ENCODE data around the gene ASB2. TPM values are rescaled to one million over a fixed set of nuclear protein-coding genes. Genes with fewer than 3 reads are reported as not detected.
A peak's percentile ranks its signal among the peaks of the same experiment; 100 is the strongest.

The ASB2 gene
- total RNA-seq, 1 donor from 2014 or later, result 0.67 TPM

DNA sequence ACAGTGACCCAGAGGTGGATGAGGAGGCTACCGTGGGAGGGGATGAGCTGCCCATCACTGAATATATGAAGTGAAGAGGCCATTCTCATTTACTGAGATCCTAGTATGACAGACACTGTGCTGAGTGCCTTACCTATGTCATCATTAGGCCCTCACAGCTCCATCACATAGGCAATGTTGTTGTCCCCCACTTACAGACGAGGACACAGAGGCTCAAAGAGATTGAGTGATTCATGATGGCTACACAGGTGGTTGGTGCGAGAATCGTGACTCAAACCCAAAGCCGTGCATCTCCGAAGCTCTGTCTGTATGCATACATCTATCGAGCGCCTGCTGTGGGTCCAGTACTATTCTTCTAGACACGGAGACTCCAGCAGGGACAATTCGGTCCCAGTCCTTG lies 14.8 kb upstream of the ASB2 start:
- TF ChIP-seq, protein P1, sequence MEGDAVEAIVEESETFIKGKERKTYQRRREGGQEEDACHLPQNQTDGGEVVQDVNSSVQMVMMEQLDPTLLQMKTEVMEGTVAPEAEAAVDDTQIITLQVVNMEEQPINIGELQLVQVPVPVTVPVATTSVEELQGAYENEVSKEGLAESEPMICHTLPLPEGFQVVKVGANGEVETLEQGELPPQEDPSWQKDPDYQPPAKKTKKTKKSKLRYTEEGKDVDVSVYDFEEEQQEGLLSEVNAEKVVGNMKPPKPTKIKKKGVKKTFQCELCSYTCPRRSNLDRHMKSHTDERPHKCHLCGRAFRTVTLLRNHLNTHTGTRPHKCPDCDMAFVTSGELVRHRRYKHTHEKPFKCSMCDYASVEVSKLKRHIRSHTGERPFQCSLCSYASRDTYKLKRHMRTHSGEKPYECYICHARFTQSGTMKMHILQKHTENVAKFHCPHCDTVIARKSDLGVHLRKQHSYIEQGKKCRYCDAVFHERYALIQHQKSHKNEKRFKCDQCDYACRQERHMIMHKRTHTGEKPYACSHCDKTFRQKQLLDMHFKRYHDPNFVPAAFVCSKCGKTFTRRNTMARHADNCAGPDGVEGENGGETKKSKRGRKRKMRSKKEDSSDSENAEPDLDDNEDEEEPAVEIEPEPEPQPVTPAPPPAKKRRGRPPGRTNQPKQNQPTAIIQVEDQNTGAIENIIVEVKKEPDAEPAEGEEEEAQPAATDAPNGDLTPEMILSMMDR (IDR thresholded peaks at IDR 0.05), result no peak
- no peak for DNase-seq (ENCODE audit: low spot score)
- Mint-ChIP-seq H3K4me3 (ENCODE audit: unreplicated experiment) (no peak overlapping the region), H3K27ac (ENCODE audit: unreplicated experiment) (no peak overlapping the region), H3K4me1 (ENCODE audit: low read depth) (peaks cover 24% of the 10 kb centered on the region), H3K27me3 (ENCODE audit: low read depth) (peaks cover 23% of the 10 kb centered on the region), H3K36me3 (ENCODE audit: low read depth) (no peaks in the 10 kb centered on the region), H3K9me3 (ENCODE audit: low read depth) (no peaks in the 10 kb centered on the region)

GRCh38 chr14:93989939-93990338 lies 13.6 kb upstream of the ASB2 start:
- Mint-ChIP-seq H3K36me3 (ENCODE audit: low read depth) (no peaks in the 10 kb centered on the region), H3K9me3 (ENCODE audit: low read depth) (no peaks in the 10 kb centered on the region), H3K4me1 (ENCODE audit: low read depth) (peaks cover 23% of the 10 kb centered on the region), H3K27me3 (ENCODE audit: low read depth) (peaks cover 20% of the 10 kb centered on the region), H3K4me3 (ENCODE audit: unreplicated experiment) (no peak overlapping the region), H3K27ac (ENCODE audit: unreplicated experiment) (no peak overlapping the region)
- DNase-seq (ENCODE audit: low spot score), result no peak
- TF ChIP-seq, protein P1 (IDR thresholded peaks at IDR 0.05), result no peak

DNA sequence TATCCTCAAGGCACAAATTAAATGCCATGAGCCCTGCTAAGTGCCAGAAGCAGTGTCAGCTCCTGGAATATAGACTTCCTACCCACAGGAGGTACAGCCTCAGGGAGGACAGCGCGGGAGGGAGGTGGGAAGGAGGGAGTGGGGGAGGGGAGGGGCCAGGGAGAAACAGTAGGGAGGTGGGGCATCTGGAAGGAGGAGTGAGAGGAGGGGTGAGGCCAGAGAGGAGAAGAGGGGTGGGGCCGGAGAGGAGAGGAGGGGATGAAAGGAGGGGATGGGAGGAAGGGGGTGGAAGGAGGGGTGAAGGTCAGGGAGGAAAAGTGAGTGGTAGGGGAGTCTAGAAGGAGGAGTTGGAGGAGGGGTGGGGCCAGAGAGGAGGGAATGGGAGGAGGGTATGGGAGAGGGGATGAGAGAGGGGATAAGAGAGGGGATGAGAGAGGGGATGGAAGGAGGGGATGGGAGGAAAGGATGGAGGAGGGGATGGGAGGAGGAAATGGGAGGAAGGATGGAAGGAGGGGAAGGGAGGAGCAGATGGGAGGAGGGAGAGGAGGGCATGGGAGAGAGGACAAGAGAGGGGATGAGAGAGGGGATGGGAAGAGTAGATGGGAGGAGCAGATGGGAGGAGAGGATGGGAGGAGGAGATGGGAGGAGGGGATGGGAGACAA lies 11.6 kb upstream of the ASB2 start:
- Mint-ChIP-seq H3K27ac (ENCODE audit: unreplicated experiment) (no peak overlapping the region), H3K27me3 (ENCODE audit: low read depth) (peaks cover 21% of the 10 kb centered on the region), H3K4me1 (ENCODE audit: low read depth) (peaks cover 29% of the 10 kb centered on the region), H3K36me3 (ENCODE audit: low read depth) (no peaks in the 10 kb centered on the region), H3K4me3 (ENCODE audit: unreplicated experiment) (no peak overlapping the region), H3K9me3 (ENCODE audit: low read depth) (no peaks in the 10 kb centered on the region)
- DNase-seq (ENCODE audit: low spot score), result peak; percentile 21
- TF ChIP-seq, protein P1 (IDR thresholded peaks at IDR 0.05), result no peak

GRCh38 chr14:93987376-93987775 lies 11.0 kb upstream of the ASB2 start:
- TF ChIP-seq, protein P1 (IDR thresholded peaks at IDR 0.05), result no peak
- Mint-ChIP-seq H3K27me3 (ENCODE audit: low read depth) (peaks cover 22% of the 10 kb centered on the region), H3K9me3 (ENCODE audit: low read depth) (no peaks in the 10 kb centered on the region), H3K4me3 (ENCODE audit: unreplicated experiment) (no peak overlapping the region), H3K27ac (ENCODE audit: unreplicated experiment) (no peak overlapping the region), H3K36me3 (ENCODE audit: low read depth) (no peaks in the 10 kb centered on the region), H3K4me1 (ENCODE audit: low read depth) (peaks cover 29% of the 10 kb centered on the region)
- peak; percentile 66 for DNase-seq (ENCODE audit: low spot score)

DNA sequence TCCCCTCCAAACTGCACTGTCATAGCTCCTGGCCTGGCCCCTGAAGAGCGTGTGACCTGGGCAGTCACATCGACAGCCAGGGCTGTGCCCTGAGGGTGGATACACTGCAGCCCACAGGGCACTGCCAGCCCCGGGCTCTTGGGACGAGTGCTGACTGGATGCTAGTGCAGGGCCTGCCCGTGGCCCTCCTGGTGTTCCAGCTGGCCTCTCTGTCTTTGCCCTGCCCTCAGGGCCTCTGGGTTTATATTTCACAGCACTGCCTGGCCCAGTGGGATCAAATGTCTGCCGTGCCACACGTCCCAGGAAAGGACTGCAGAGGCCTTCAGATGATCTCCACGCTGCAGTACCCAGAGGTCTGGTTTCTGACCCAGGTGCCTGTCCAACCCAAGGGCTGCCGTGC lies 10.6 kb upstream of the ASB2 start:
- TF ChIP-seq, protein P1 (IDR thresholded peaks at IDR 0.05), result no peak
- Mint-ChIP-seq H3K27ac (ENCODE audit: unreplicated experiment) (no peak overlapping the region), H3K4me3 (ENCODE audit: unreplicated experiment) (no peak overlapping the region), H3K36me3 (ENCODE audit: low read depth) (no peaks in the 10 kb centered on the region), H3K27me3 (ENCODE audit: low read depth) (peaks cover 20% of the 10 kb centered on the region), H3K9me3 (ENCODE audit: low read depth) (no peaks in the 10 kb centered on the region), H3K4me1 (ENCODE audit: low read depth) (peaks cover 29% of the 10 kb centered on the region)
- peak; percentile 77 for DNase-seq (ENCODE audit: low spot score)

All from chondrocyte (in vitro differentiated cells).